K562 (cell line): ENCODE results near the gene SH3D21. TPM values are rescaled to one million over a fixed set of nuclear protein-coding genes. Genes with fewer than 3 reads are reported as not detected.

Experiments used
- ARID3B ChIP-seq: fragments of 250-450 bp; sonication (Bioruptor Pico); IDR thresholded peaks from 2 replicates; pipeline ENCODE4 v1.4.0; 2020; ENCODE audit warnings: borderline replicate concordance
- CBX1 ChIP-seq: sonication (generic); IDR thresholded peaks from 2 replicates; pipeline ENCODE4 v1.6.1; 2016; ENCODE audit warnings: antibody characterized with exemption, low read depth, mild to moderate bottlenecking
- CTCF ChIP-seq, 3 experiments: IDR thresholded peaks in 2 of 3; conservative IDR thresholded peaks in 1 of 3; 2 replicates each; pipeline ENCODE4 v1.5.1; 2011 to 2012; ENCODE audit warnings: low read length in 3 of 3, mild to moderate bottlenecking in 3 of 3, control low read depth in 2 of 3, improper control_type of control experiment in 1 of 3, inconsistent platforms in 1 of 3, low read depth in 1 of 3, mixed read lengths in 1 of 3, moderate library complexity in 1 of 3; ENCODE audit not compliant: insufficient read depth in 2 of 3
- CXXC5 ChIP-seq: fragments of 250-450 bp; sonication (Bioruptor Pico); IDR thresholded peaks from 2 replicates; pipeline ENCODE4 v1.8.0; 2022; ENCODE audit warnings: inconsistent platforms, mild to moderate bottlenecking, moderate library complexity
- DEAF1 ChIP-seq: fragments of 450-650 bp; formaldehyde crosslinking; IDR thresholded peaks from 2 replicates; pipeline ENCODE4 v1.4.0; 2020; ENCODE audit warnings: mild to moderate bottlenecking, moderate library complexity
- FOS ChIP-seq: IDR thresholded peaks from 3 replicates; pipeline ENCODE4 v1.6.1; 2011; ENCODE audit not compliant: insufficient read length; ENCODE audit errors: extremely low read depth
- HMGN3 ChIP-seq: IDR thresholded peaks from 2 replicates; pipeline ENCODE4 v1.6.1; 2011; ENCODE audit warnings: borderline replicate concordance, low read depth, mild to moderate bottlenecking, mixed read lengths, low read length; ENCODE audit not compliant: insufficient read length; ENCODE audit errors: extremely low read depth
- POU5F1 ChIP-seq: fragments of 150-350 bp; IDR thresholded peaks from 2 replicates; pipeline ENCODE4 v1.6.1; 2014; ENCODE audit warnings: borderline replicate concordance, low read length, low read depth, mild to moderate bottlenecking; ENCODE audit not compliant: partially characterized antibody
- RBM22 ChIP-seq: fragments of 200-400 bp; formaldehyde crosslinking; IDR thresholded peaks from 2 replicates; pipeline ENCODE4 v1.6.1; 2018; ENCODE audit warnings: low read length, low read depth; ENCODE audit not compliant: poor library complexity, severe bottlenecking
- RFX1 ChIP-seq: fragments of 450-650 bp; IDR thresholded peaks from 2 replicates; pipeline ENCODE4 v1.6.1; 2016; ENCODE audit warnings: mild to moderate bottlenecking, moderate library complexity
- STAG1 ChIP-seq: sonication (generic); formaldehyde crosslinking; IDR thresholded peaks from 2 replicates; pipeline ENCODE4 v1.5.0; 2020; ENCODE audit warnings: missing genetic modification reagents, borderline replicate concordance
- TSC22D4 ChIP-seq: fragments of 450-650 bp; IDR thresholded peaks from 2 replicates; pipeline ENCODE4 v1.6.1; 2016; ENCODE audit warnings: missing genetic modification characterization, missing biosample characterization, control low read depth
- XRCC4 ChIP-seq: IDR thresholded peaks from one replicate; pipeline ENCODE4 v1.6.1; 2011; ENCODE audit not compliant: insufficient read depth, insufficient read length; ENCODE audit errors: extremely low read depth
- ZEB2 ChIP-seq: fragments of 450-650 bp; IDR thresholded peaks from 2 replicates; pipeline ENCODE4 v1.6.1; 2016
- ZNF146 ChIP-seq: IDR thresholded peaks from one replicate; pipeline ENCODE4 v1.6.1; 2018; ENCODE audit warnings: missing compliant biosample characterization; ENCODE audit not compliant: unreplicated experiment
- polyA plus RNA-seq, 8 experiments: library from polyadenylated mRNA; depleted of rRNA in 4 of 8; stranded (reverse) in 5 of 8; unstranded in 3 of 8; fragments of >200 nt; fragmentation: Nextera tagmentation in 2 of 8; fragmentation: Illumina TruSeq in 1 of 8; extraction: Ambion mirVana in 2 of 8; extraction: Trizol in 1 of 8; gene quantifications; 2 replicates each; pipeline versions ENCODE4 v1.2.1 to v1.2.3, GENCODE V29; 2011 to 2014; ENCODE audit warnings: inconsistent platforms in 1 of 8, missing spikeins in 1 of 8
- total RNA-seq, 7 experiments: library from RNA; depleted of rRNA in 6 of 7; stranded (reverse); fragments of >200 nt in 6 of 7; fragmentation: Illumina TruSeq in 2 of 7; extraction: Trizol in 2 of 7; gene quantifications; 2 replicates each; pipeline versions ENCODE4 v1.2.1 to v1.2.3, GENCODE V29; 2011 to 2021; ENCODE audit warnings: low replicate concordance in 1 of 7
- TF ChIP-seq, protein P1 (sequence below): sonication (generic); formaldehyde crosslinking; IDR thresholded peaks from 2 replicates; pipeline ENCODE4 v1.8.0; 2022; ENCODE audit warnings: missing genetic modification reagents, mild to moderate bottlenecking, moderate library complexity, borderline replicate concordance
- TF ChIP-seq, protein P2 (sequence below): fragments of 150-350 bp; IDR thresholded peaks from 2 replicates; pipeline ENCODE4 v1.6.1; 2014; ENCODE audit warnings: low read depth, mild to moderate bottlenecking, low read length, borderline replicate concordance

The SH3D21 gene
- total and polyA plus RNA-seq, 9 of the 15 experiments (the other 6 are each of a cell fraction or from before 2014, with no cell fraction given) = 0.01 to 4.7 (median 1.8) TPM

GRCh38 chr1:36285443-36286101 lies 20.6 kb upstream of the SH3D21 start (continued):
- TF ChIP-seq ARID3B (CRISPR knock-in tag) (no peak), HMGN3 (no peak), RBM22 (no peak), XRCC4 (no peak), FOS (no peak), STAG1 (peak; percentile 32; the same call in 1 of the 2 replicates), POU5F1 (no peak), RFX1 (no peak), DEAF1 (CRISPR knock-in tag) (peak; percentile 85), ZEB2 (no peak), CBX1 (no peak), CTCF (IDR thresholded peaks at IDR 0.05 in 2 of 3, conservative IDR thresholded peaks at IDR 0.05 in 1 of 3; ENCODE audit: insufficient read depth in 2 of 3, low read depth in 1 of 3, low read length in 3 of 3) (peak; percentile 77 to 91 (median 81)), CXXC5 (CRISPR knock-in tag) (0 out of 2 replicates have a peak, but pooled peaks have one; percentile 39), TSC22D4 (no peak), ZNF146 (CRISPR knock-in tag) (no peak)
- TF ChIP-seq, protein P1, sequence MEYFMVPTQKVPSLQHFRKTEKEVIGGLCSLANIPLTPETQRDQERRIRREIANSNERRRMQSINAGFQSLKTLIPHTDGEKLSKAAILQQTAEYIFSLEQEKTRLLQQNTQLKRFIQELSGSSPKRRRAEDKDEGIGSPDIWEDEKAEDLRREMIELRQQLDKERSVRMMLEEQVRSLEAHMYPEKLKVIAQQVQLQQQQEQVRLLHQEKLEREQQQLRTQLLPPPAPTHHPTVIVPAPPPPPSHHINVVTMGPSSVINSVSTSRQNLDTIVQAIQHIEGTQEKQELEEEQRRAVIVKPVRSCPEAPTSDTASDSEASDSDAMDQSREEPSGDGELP (CRISPR knock-in tag) = no peak
- TF ChIP-seq, protein P2, sequence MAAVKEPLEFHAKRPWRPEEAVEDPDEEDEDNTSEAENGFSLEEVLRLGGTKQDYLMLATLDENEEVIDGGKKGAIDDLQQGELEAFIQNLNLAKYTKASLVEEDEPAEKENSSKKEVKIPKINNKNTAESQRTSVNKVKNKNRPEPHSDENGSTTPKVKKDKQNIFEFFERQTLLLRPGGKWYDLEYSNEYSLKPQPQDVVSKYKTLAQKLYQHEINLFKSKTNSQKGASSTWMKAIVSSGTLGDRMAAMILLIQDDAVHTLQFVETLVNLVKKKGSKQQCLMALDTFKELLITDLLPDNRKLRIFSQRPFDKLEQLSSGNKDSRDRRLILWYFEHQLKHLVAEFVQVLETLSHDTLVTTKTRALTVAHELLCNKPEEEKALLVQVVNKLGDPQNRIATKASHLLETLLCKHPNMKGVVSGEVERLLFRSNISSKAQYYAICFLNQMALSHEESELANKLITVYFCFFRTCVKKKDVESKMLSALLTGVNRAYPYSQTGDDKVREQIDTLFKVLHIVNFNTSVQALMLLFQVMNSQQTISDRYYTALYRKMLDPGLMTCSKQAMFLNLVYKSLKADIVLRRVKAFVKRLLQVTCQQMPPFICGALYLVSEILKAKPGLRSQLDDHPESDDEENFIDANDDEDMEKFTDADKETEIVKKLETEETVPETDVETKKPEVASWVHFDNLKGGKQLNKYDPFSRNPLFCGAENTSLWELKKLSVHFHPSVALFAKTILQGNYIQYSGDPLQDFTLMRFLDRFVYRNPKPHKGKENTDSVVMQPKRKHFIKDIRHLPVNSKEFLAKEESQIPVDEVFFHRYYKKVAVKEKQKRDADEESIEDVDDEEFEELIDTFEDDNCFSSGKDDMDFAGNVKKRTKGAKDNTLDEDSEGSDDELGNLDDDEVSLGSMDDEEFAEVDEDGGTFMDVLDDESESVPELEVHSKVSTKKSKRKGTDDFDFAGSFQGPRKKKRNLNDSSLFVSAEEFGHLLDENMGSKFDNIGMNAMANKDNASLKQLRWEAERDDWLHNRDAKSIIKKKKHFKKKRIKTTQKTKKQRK = no peak
